HepG2 (cell line): Measurements from ENCODE around the gene S100A5. TPM values are rescaled to one million over a fixed set of nuclear protein-coding genes. Genes with fewer than 3 reads are reported as not detected.
A peak's percentile ranks its signal among the peaks of the same experiment; 100 is the strongest.

Source experiments
- ATAC-seq: fragments of 200-7000 bp; cut with Tn5 transposase; 3 replicates; pipeline ENCODE4 v1.9.1; 2020; ENCODE audit warnings: mild to moderate bottlenecking, moderate library complexity
- BruUV-seq: library from RNA; stranded (reverse); fragments of 400-500 nt; replicated peaks from 2 replicates; lab custom pipeline; 2021; lab: Mats Ljungman, UMichigan
- CTCF ChIA-PET: fragments of 300-600 bp; formaldehyde crosslinking; extraction: SDS; loops from one replicate; lab custom pipeline; 2021; ENCODE audit warnings: low total read pairs, inconsistent platforms, low intra/inter-chr PET ratio; lab: Yijun Ruan, JAX
- POLR2A ChIA-PET: fragments of 350-600 bp; sonication (Branson Sonifier 250); formaldehyde crosslinking; loops from one replicate; lab custom pipeline; 2020; ENCODE audit warnings: antibody characterized with exemption, inconsistent platforms; lab: Yijun Ruan, JAX
- DNase-seq: peaks from one replicate; pipeline ENCODE4 v3.0.0-alpha.2; 2015; ENCODE audit warnings: low spot score
- FAIRE-seq: peaks from 3 replicates; lab custom pipeline; 2011; peaks lifted over from hg19 to GRCh38; lab: Jason Lieb, UNC
- H2AFZ ChIP-seq: one replicate; pipeline ENCODE4 v1.6.1; 2011; ENCODE audit warnings: low read length, inconsistent platforms
- H3K27ac ChIP-seq: fragments of 300-600 bp; 3 replicates; pipeline ENCODE4 v1.8.0; 2011; ENCODE audit warnings: mixed run types, mild to moderate bottlenecking, mixed read lengths, low read length, inconsistent platforms; ENCODE audit not compliant: insufficient read depth; ENCODE audit errors: extremely low read length
- H3K27me3 ChIP-seq, 2 experiments: fragments of 200-600 bp in 1 of 2; 2 replicates in 1 of 2; 3 replicates in 1 of 2; pipeline versions ENCODE4 v1.6.0 to v1.8.0; 2011; ENCODE audit warnings: low read length in 2 of 2, mild to moderate bottlenecking in 2 of 2, moderate library complexity in 2 of 2, inconsistent platforms in 1 of 2; ENCODE audit not compliant: insufficient read depth in 2 of 2, control insufficient read depth in 1 of 2
- H3K36me3 ChIP-seq, 2 experiments: fragments of 200-600 bp in 1 of 2; replicated peaks in 1 of 2; 2 replicates in 1 of 2; 3 replicates in 1 of 2; pipeline versions ENCODE4 v1.5.1 to v1.8.0; 2011; ENCODE audit warnings: low read length in 2 of 2, inconsistent platforms in 1 of 2; ENCODE audit not compliant: insufficient read depth in 2 of 2, control insufficient read depth in 1 of 2
- H3K4me1 ChIP-seq: 2 replicates; pipeline ENCODE4 v1.5.1; 2012; ENCODE audit warnings: low read length, inconsistent platforms; ENCODE audit not compliant: insufficient read depth
- H3K4me2 ChIP-seq: 2 replicates; pipeline ENCODE4 v1.6.0; 2011; ENCODE audit warnings: low read depth, low read length, inconsistent platforms
- H3K4me3 ChIP-seq, 3 experiments: fragments of 200-600 bp in 1 of 3; sonication (generic), shearing (Covaris generic) in 1 of 3; replicated peaks in 1 of 3; 2 replicates each; pipeline ENCODE4 v1.5.1; 2011 to 2016; ENCODE audit warnings: low read length in 3 of 3, inconsistent platforms in 2 of 3, low read depth in 2 of 3, mild to moderate bottlenecking in 2 of 3, control low read depth in 1 of 3, mixed read lengths in 1 of 3; ENCODE audit not compliant: insufficient read depth in 1 of 3
- H3K79me2 ChIP-seq: one replicate; pipeline ENCODE4 v1.6.1; 2011; ENCODE audit warnings: low read length, inconsistent platforms; ENCODE audit not compliant: insufficient read depth
- H3K9ac ChIP-seq: 2 replicates; pipeline ENCODE4 v1.6.0; 2011; ENCODE audit warnings: mild to moderate bottlenecking, low read depth, low read length, inconsistent platforms; ENCODE audit not compliant: insufficient read depth
- H3K9me3 ChIP-seq: 2 replicates; pipeline ENCODE4 v1.5.1; 2012; ENCODE audit warnings: mild to moderate bottlenecking, low read length
- H4K20me1 ChIP-seq: 2 replicates; pipeline ENCODE4 v1.6.0; 2011; ENCODE audit warnings: inconsistent platforms, mild to moderate bottlenecking, low read length, moderate library complexity; ENCODE audit not compliant: insufficient read depth
- ATF7 ChIP-seq, 2 experiments: fragments of 450-650 bp in 1 of 2; sonication (generic) in 1 of 2; formaldehyde crosslinking in 1 of 2; IDR thresholded peaks; 2 replicates each; pipeline versions ENCODE4 v1.4.0 to v1.6.1; 2016 to 2020; ENCODE audit warnings: antibody characterized with exemption in 1 of 2, mild to moderate bottlenecking in 1 of 2, missing genetic modification reagents in 1 of 2
- BCL3 ChIP-seq: sonication (generic); formaldehyde crosslinking; IDR thresholded peaks from 2 replicates; pipeline ENCODE4 v1.5.1; 2020; ENCODE audit warnings: mild to moderate bottlenecking, missing genetic modification reagents, moderate library complexity
- CREBL2 ChIP-seq: sonication (generic); formaldehyde crosslinking; IDR thresholded peaks from 2 replicates; pipeline ENCODE4 v1.8.1; 2023; ENCODE audit warnings: missing genetic modification reagents, mild to moderate bottlenecking, borderline replicate concordance
- CTCF ChIP-seq: sonication (generic); formaldehyde crosslinking; IDR thresholded peaks from 2 replicates; pipeline ENCODE4 v1.5.0; 2020; ENCODE audit warnings: mild to moderate bottlenecking, missing genetic modification reagents, moderate library complexity
- GLI4 ChIP-seq: sonication (generic); formaldehyde crosslinking; IDR thresholded peaks from 2 replicates; pipeline ENCODE4 v1.5.1; 2020; ENCODE audit warnings: missing genetic modification reagents, mild to moderate bottlenecking, moderate library complexity, borderline replicate concordance
- GTF3A ChIP-seq: sonication (generic); formaldehyde crosslinking; conservative IDR thresholded peaks from 2 replicates; pipeline ENCODE4 v1.4.0; 2020; ENCODE audit warnings: mild to moderate bottlenecking, missing genetic modification reagents
- HOXA9 ChIP-seq: sonication (generic); formaldehyde crosslinking; IDR thresholded peaks from 2 replicates; pipeline ENCODE4 v1.8.1; 2022; ENCODE audit warnings: missing genetic modification reagents, mild to moderate bottlenecking, moderate library complexity, borderline replicate concordance
- RXRA ChIP-seq: sonication (generic); formaldehyde crosslinking; IDR thresholded peaks from 2 replicates; pipeline ENCODE4 v1.5.1; 2020; ENCODE audit warnings: missing genetic modification reagents
- TP53 ChIP-seq: sonication (generic); formaldehyde crosslinking; conservative IDR thresholded peaks from 2 replicates; pipeline ENCODE4 v1.4.0; 2020; ENCODE audit warnings: missing genetic modification reagents
- U2AF1 ChIP-seq: fragments of 200-400 bp; formaldehyde crosslinking; optimal IDR thresholded peaks from 2 replicates; pipeline ENCODE3; 2017; ENCODE audit warnings: mild to moderate bottlenecking, low read depth, low read length
- ZKSCAN8 ChIP-seq: IDR thresholded peaks from 2 replicates; pipeline ENCODE4 v1.6.1; 2016; ENCODE audit warnings: borderline replicate concordance, missing genetic modification reagents, missing compliant biosample characterization
- ZNF230 ChIP-seq: sonication (generic); formaldehyde crosslinking; IDR thresholded peaks from 2 replicates; pipeline ENCODE4 v1.4.0; 2020; ENCODE audit warnings: mild to moderate bottlenecking, missing genetic modification reagents
- ZNF34 ChIP-seq: sonication (generic); formaldehyde crosslinking; IDR thresholded peaks from 2 replicates; pipeline ENCODE4 v1.4.0; 2020; ENCODE audit warnings: mild to moderate bottlenecking, missing genetic modification reagents, borderline replicate concordance
- ZNF784 ChIP-seq: sonication (generic); formaldehyde crosslinking; IDR thresholded peaks from 2 replicates; pipeline ENCODE4 v1.5.1; 2020; ENCODE audit warnings: missing genetic modification reagents, mild to moderate bottlenecking, borderline replicate concordance
- ZNF883 ChIP-seq: sonication (generic); formaldehyde crosslinking; IDR thresholded peaks from 2 replicates; pipeline ENCODE4 v1.5.1; 2020; ENCODE audit warnings: mild to moderate bottlenecking, missing genetic modification reagents; ENCODE audit errors: not compliant biosample characterization
- WGBS: methylation state at CpG from one replicate; pipeline ENCODE4 v1.1.6; 2017; ENCODE audit warnings: low lambda C conversion rate; 5-methylcytosine and 5-hydroxymethylcytosine counted together
- in situ Hi-C: cut with HindIII; loops from 2 replicates; pipeline ENCODE4 v1.10.0; 2017; ENCODE audit warnings: low pct_unique_long_range_greater_than_20kb; ENCODE audit not compliant: extremely low pct_ligation_motif_present
- intact Hi-C: fragments of 100-400 bp; cut with micrococcal nuclease; formaldehyde crosslinking; loops from one replicate; pipeline ENCODE4 v1.10.0; 2022; ENCODE audit not compliant: unreplicated experiment
- polyA plus RNA-seq, 8 experiments: library from polyadenylated mRNA; depleted of rRNA in 3 of 8; stranded (reverse) in 7 of 8; unstranded in 1 of 8; fragments of >200 nt; fragmentation: Illumina TruSeq in 4 of 8; extraction: Trizol in 4 of 8; gene quantifications; 2 replicates each; pipeline versions ENCODE4 v1.2.1 to v1.2.3, GENCODE V29; 2011 to 2016; ENCODE audit warnings: low read depth in 4 of 8, missing spikeins in 1 of 8, mixed read lengths in 1 of 8; ENCODE audit not compliant: insufficient read depth in 1 of 8
- total RNA-seq, 5 experiments: library from RNA; depleted of rRNA; stranded (reverse); fragments of >200 nt; fragmentation: Illumina TruSeq; extraction: Trizol; gene quantifications; 2 replicates each; pipeline ENCODE4 v1.2.3, GENCODE V29; 2016; ENCODE audit warnings: low read depth in 1 of 5
- TF ChIP-seq, protein P1 (sequence below): sonication (generic); formaldehyde crosslinking; IDR thresholded peaks from 2 replicates; pipeline ENCODE4 v1.8.0; 2022; ENCODE audit warnings: mild to moderate bottlenecking, missing genetic modification reagents, moderate library complexity

S100A5 gene
- total and polyA plus RNA-seq, 2 of the 13 experiments (the other 11 are each of a cell fraction or from before 2014, with no cell fraction given), result not detected

DNA sequence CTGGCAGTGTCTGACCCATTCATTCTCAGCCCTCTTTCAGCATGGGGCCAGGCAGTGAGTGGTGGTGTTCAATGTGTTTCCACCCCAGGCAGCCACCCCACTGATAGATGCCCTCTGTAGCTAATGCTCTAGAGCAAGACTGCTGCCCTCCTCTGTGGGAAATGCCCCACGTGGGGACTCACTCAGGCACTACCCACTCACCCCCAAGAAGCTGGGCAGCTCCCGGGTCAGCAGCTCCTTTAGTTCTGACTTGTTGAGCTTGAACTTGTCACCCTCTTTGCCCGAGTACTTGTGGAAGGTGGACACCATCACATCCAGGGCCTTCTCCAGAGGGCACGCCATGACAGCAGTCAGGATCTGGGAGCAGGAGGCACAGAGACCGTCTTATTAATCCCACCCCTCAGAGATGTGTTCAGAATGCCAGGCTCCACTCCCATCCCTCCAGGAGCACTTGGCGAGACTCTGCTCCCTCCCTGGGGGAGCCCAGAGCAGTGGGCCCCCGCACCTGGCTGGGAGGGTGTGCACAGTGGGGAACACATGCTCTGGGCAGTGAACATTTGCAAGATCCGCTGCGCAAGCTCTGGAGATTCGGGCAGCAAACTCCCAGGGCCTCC is 3.8 kb upstream of the S100A5 start:
- FAIRE-seq, result no peak
- intact Hi-C loops (no loop called here), in situ Hi-C loops (no loop called here)
- no peak overlapping the region for H2AFZ ChIP-seq
- H3K9ac ChIP-seq, result peak overlapping the region; percentile 46
- no peak; the same call in 2 of the 3 replicates for ATAC-seq
- BruUV-seq, result TSS peak; percentile 80
- POLR2A ChIA-PET, result interaction anchor here (0.9 to 2.9 kb wide), 13 partner anchors 9 to 90 kb away, joined by 3 to 27 read pairs (median 7); partner anchors contain the start of genes CHTOP, S100A13, S100A2 and S100A6
- peaks cover 1 to 12% of the 10 kb centered on the region in 2 experiments; a peak in 2 of 5 replicates for H3K27me3 ChIP-seq
- CTCF ChIA-PET, result no interaction called here
- H3K36me3 ChIP-seq, result no peaks in the 10 kb centered on the region
- DNase-seq, result no peak
- H4K20me1 ChIP-seq, result no peaks in the 10 kb centered on the region
- peak overlapping the region; percentile 39 for H3K27ac ChIP-seq
- H3K4me1 ChIP-seq, result peaks cover 98% of the 10 kb centered on the region
- H3K4me2 ChIP-seq, result peak overlapping the region; percentile 69
- no peaks in the 10 kb centered on the region for H3K9me3 ChIP-seq
- peak overlapping the region in 2 of 3 experiments; percentile 32 to 62; a peak in 4 of 6 replicates for H3K4me3 ChIP-seq
- WGBS, result 0% methylated on average over 1 of the region's 10 CpGs
- no peaks in the 10 kb centered on the region for H3K79me2 ChIP-seq
- no peak for TF ChIP-seq CTCF
- TF ChIP-seq TP53, result no peak
- TF ChIP-seq ZNF34 (CRISPR knock-in tag), result no peak
- no peak for TF ChIP-seq ATF7 (IDR thresholded peaks at IDR 0.05)
- TF ChIP-seq ATF7 (CRISPR knock-in tag; IDR thresholded peaks at IDR 0.05), result 0 out of 2 replicates have a peak, but pooled peaks have one; percentile 29
- peak; percentile 21; the same call in 1 of the 2 replicates for TF ChIP-seq RXRA (CRISPR knock-in tag)
- no peak for TF ChIP-seq HOXA9
- TF ChIP-seq ZNF883 (CRISPR knock-in tag), result peak; percentile 55
- TF ChIP-seq, protein P1, sequence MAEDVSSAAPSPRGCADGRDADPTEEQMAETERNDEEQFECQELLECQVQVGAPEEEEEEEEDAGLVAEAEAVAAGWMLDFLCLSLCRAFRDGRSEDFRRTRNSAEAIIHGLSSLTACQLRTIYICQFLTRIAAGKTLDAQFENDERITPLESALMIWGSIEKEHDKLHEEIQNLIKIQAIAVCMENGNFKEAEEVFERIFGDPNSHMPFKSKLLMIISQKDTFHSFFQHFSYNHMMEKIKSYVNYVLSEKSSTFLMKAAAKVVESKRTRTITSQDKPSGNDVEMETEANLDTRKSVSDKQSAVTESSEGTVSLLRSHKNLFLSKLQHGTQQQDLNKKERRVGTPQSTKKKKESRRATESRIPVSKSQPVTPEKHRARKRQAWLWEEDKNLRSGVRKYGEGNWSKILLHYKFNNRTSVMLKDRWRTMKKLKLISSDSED (CRISPR knock-in tag), result no peak
- TF ChIP-seq ZNF230, result 0 out of 2 replicates have a peak, but pooled peaks have one; percentile 49
- 0 out of 2 replicates have a peak, but pooled peaks have one; percentile 69 for TF ChIP-seq GLI4
- TF ChIP-seq ZNF784 (CRISPR knock-in tag), result peak; percentile 86
- no peak for TF ChIP-seq U2AF1
- 0 out of 2 replicates have a peak, but pooled peaks have one; percentile 41 for TF ChIP-seq BCL3 (CRISPR knock-in tag)
- no peak for TF ChIP-seq ZKSCAN8 (CRISPR knock-in tag)
- TF ChIP-seq CREBL2 (CRISPR knock-in tag), result 0 out of 2 replicates have a peak, but pooled peaks have one; percentile 66
- no peak for TF ChIP-seq GTF3A
